ENCODE results near the gene ATP2C2.
"Not testable (repeated sequence)": the region's sequence is repeated elsewhere in the genome, so short reads cannot be mapped to it uniquely, and the experiment has no call there.

The ATP2C2 gene

GRCh38 chr16:84368308-84368996 is at the start of gene ATP2C2:
Gene ATP2C2 (plus strand): TSS chr16:84368538. CDS start chr16:84368616, 78 bp downstream.
- DNase-seq (ENCODE audit: low read depth) = no peak

GRCh38 chr16:84319146-84319760 is 49.1 kb upstream of the ATP2C2 start:
- DNase-seq (ENCODE audit: low read depth) = no peak

GRCh38 chr16:84320511-84320910 is 47.8 kb upstream of the ATP2C2 start:
- DNase-seq (ENCODE audit: low read depth) = no peak

- no peak for DNase-seq (ENCODE audit: low read depth)
Measured at GRCh38 chr16:84321932-84322331, 46.4 kb upstream of the ATP2C2 start.

- no peak for DNase-seq (ENCODE audit: low read depth)
Measured at GRCh38 chr16:84322749-84323148, 45.6 kb upstream of the ATP2C2 start.

GRCh38 chr16:84323606-84324005 is 44.7 kb upstream of the ATP2C2 start:
- no peak for DNase-seq (ENCODE audit: low read depth)

GRCh38 chr16:84324434-84325262 is 43.7 kb upstream of the ATP2C2 start:
- DNase-seq (ENCODE audit: low read depth) = no peak

- no peak for DNase-seq (ENCODE audit: low read depth)
Measured at GRCh38 chr16:84326545-84326944, 41.8 kb upstream of the ATP2C2 start.

GRCh38 chr16:84327926-84328505 is 40.3 kb upstream of the ATP2C2 start:
- DNase-seq (ENCODE audit: low read depth) = no peak

GRCh38 chr16:84329016-84329415 is 39.3 kb upstream of the ATP2C2 start:
- no peak for DNase-seq (ENCODE audit: low read depth)

GRCh38 chr16:84329843-84330684 is 38.3 kb upstream of the ATP2C2 start:
- DNase-seq (ENCODE audit: low read depth) = no peak

- no peak for DNase-seq (ENCODE audit: low read depth)
Measured at GRCh38 chr16:84330685-84331050, 37.7 kb upstream of the ATP2C2 start.

- peak; percentile 46 for DNase-seq (ENCODE audit: low read depth)
Measured at GRCh38 chr16:84331998-84332780, 36.1 kb upstream of the ATP2C2 start.

GRCh38 chr16:84332975-84333684 is 35.2 kb upstream of the ATP2C2 start:
- DNase-seq (ENCODE audit: low read depth) = peak; percentile 22

- no peak for DNase-seq (ENCODE audit: low read depth)
Measured at GRCh38 chr16:84334058-84334457, 34.3 kb upstream of the ATP2C2 start.

- no peak for DNase-seq (ENCODE audit: low read depth)
Measured at GRCh38 chr16:84334482-84334881, 33.9 kb upstream of the ATP2C2 start.

GRCh38 chr16:84337236-84337635 is 31.1 kb upstream of the ATP2C2 start:
- not testable (repeated sequence) for DNase-seq (ENCODE audit: low read depth)

GRCh38 chr16:84339311-84339710 is 29.0 kb upstream of the ATP2C2 start:
- DNase-seq (ENCODE audit: low read depth) = no peak

- no peak for DNase-seq (ENCODE audit: low read depth)
Measured at GRCh38 chr16:84339766-84340165, 28.6 kb upstream of the ATP2C2 start.

- peak; percentile 16 for DNase-seq (ENCODE audit: low read depth)
Measured at GRCh38 chr16:84340325-84341040, 27.9 kb upstream of the ATP2C2 start.
